Left cardiac atrium (tissue), 2 donors: ENCODE data around the gene PPP2R1B. TPM values are rescaled to one million over a fixed set of nuclear protein-coding genes. Genes with fewer than 3 reads are reported as not detected.

Experiments
- total RNA-seq, 2 donors: library from RNA; stranded (reverse); fragmentation: NEBNext Ultra II Directional; extraction: Animal tissue kit (Norgen Biotek cat#: 25700); gene quantifications; one replicate each; pipeline ENCODE4 v1.2.1, GENCODE V29; 2021
- donor health status: DM: no; HTN: yes; CAD: no; lungs with severe emphysema.
- donor health status: DM: yes; HTN: yes; CAD: no.

PPP2R1B gene
- total RNA-seq, 2 donors from 2014 or later: 30.3 to 37.2 TPM

Other genes with a start within 250 kb of the PPP2R1B start
- 1 to 10 TPM; 3.5 to 5.8 TPM for gene LAYN, start 225.7 kb downstream of the PPP2R1B start, total RNA-seq
- 10 to 100 TPM; 24.3 to 51.6 TPM for gene SIK2, start 163.9 kb downstream of the PPP2R1B start, total RNA-seq
- 100 to 1,000 TPM in 1 of 2 donors, 10 to 100 TPM in 1; 31.5 to 116 TPM for gene ALG9, start 105.2 kb upstream of the PPP2R1B start, total RNA-seq
- 1 to 10 TPM; 1.0 to 1.2 TPM for gene FDXACB1, start 112.8 kb upstream of the PPP2R1B start, total RNA-seq
- 10 to 100 TPM; 17.1 to 22.2 TPM for gene CFAP68, start 113.2 kb upstream of the PPP2R1B start, total RNA-seq
- gene CRYAB, start 145.4 kb upstream of the PPP2R1B start, total RNA-seq: 1,000 to 10,000 TPM; 4,044 to 4,265 TPM
- gene HSPB2, start 146.3 kb upstream of the PPP2R1B start, total RNA-seq: 10 to 100 TPM; 37.3 to 49.6 TPM
- 1 to 10 TPM; 1.6 to 3.3 TPM for gene C11orf52, start 152.5 kb upstream of the PPP2R1B start, total RNA-seq
- gene DIXDC1, start 171.0 kb upstream of the PPP2R1B start, total RNA-seq: 10 to 100 TPM; 19.5 to 28.1 TPM